GM12878 (cell line): ENCODE data around the gene PRICKLE4. TPM values are rescaled to one million over a fixed set of nuclear protein-coding genes. Genes with fewer than 3 reads are reported as not detected.

Experiments used
- NR2C1 ChIP-seq: fragments of 450-650 bp; IDR thresholded peaks from 2 replicates; pipeline ENCODE4 v1.6.1; 2017; ENCODE audit warnings: antibody characterized with exemption, mild to moderate bottlenecking, moderate library complexity
- SIX5 ChIP-seq: IDR thresholded peaks from 2 replicates; pipeline ENCODE4 v1.6.1; 2011; ENCODE audit warnings: mild to moderate bottlenecking, low read depth, low read length, moderate library complexity; ENCODE audit not compliant: severe bottlenecking
- ZBED1 ChIP-seq: IDR thresholded peaks from 2 replicates; pipeline ENCODE4 v1.6.1; 2016; ENCODE audit warnings: borderline replicate concordance
- polyA plus RNA-seq, 11 experiments: library from polyadenylated mRNA; depleted of rRNA in 4 of 11; unstranded in 6 of 11; stranded (reverse) in 5 of 11; fragments of >200 nt; fragmentation: Nextera tagmentation in 4 of 11; fragmentation: Illumina TruSeq in 1 of 11; extraction: Ambion mirVana in 4 of 11; extraction: Trizol in 1 of 11; gene quantifications; 1 replicate in 1 of 11; 2 replicates in 10 of 11; pipeline versions ENCODE4 v1.2.1 to v1.2.3, GENCODE V29; 2011 to 2016; ENCODE audit warnings: inconsistent platforms in 2 of 11, missing spikeins in 2 of 11, low read depth in 1 of 11
- total RNA-seq, 4 experiments: library from RNA; depleted of rRNA in 3 of 4; stranded (reverse); fragments of >200 nt in 3 of 4; fragmentation: Illumina TruSeq in 1 of 4; extraction: Trizol in 1 of 4; gene quantifications; 2 replicates each; pipeline versions ENCODE4 v1.2.1 to v1.2.3, GENCODE V29; 2013 to 2021
- TF ChIP-seq, protein P1 (sequence below): fragments of 450-650 bp; IDR thresholded peaks from 2 replicates; pipeline ENCODE4 v1.6.1; 2016; ENCODE audit warnings: mild to moderate bottlenecking, moderate library complexity, borderline replicate concordance
- TF ChIP-seq, protein P2 (sequence below): IDR thresholded peaks from 2 replicates; pipeline ENCODE4 v1.6.1; 2012; ENCODE audit warnings: low read depth, low read length, improper control_type of control experiment

Gene PRICKLE4
- total and polyA plus RNA-seq, 10 of the 15 experiments (the other 5 are each of a cell fraction or from before 2014, with no cell fraction given): 0.33 to 0.85 (median 0.35) TPM; not detected in 7

DNA sequence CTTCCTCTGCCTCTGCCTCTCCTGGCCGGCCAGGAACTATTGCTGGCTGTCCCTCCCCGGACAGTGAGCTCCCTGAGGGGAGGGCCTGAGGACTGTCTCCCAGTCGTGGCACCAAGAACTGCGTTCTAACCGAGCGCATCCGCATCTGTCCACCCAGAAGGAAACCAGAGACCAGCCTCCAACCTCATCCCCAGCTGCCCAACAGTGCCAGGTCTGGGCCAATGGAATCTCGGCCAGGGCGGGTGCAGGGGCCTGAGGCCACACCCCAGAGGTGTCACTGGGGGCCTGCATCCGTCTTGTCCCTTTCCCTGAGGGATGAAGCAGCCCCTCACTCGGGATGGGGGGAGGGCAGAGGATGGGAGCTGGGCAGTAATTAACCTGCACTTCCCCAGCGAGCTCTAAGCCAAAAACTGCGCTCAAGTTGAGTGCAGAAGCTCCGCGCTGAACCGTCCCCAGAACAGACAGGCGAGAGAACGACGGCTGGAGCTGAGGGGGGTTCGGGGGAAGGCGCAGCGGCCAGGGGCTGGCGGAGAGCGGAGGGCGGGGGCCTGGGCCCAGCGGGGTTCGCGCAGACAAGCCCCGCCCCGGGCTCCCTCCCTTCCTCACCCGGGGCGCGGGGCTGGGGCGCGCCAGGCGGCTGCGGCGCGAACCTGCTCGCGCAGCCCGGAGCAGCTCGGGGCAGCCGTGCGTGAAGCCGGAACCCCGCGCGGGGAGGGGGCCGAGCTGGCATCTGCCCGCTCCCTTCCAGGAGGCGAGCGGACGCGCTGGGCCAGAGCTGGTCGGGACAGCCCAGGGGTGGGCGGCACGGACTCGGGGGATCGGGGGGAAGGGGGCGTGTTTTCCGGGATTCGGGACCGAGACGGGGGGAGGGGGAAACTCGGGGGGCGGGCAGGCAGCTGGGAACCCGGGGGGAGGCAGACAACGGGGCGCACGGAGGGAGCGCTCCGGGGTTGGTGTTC, 46.6 kb upstream of the PRICKLE4 start (continued):
- TF ChIP-seq, protein P1, sequence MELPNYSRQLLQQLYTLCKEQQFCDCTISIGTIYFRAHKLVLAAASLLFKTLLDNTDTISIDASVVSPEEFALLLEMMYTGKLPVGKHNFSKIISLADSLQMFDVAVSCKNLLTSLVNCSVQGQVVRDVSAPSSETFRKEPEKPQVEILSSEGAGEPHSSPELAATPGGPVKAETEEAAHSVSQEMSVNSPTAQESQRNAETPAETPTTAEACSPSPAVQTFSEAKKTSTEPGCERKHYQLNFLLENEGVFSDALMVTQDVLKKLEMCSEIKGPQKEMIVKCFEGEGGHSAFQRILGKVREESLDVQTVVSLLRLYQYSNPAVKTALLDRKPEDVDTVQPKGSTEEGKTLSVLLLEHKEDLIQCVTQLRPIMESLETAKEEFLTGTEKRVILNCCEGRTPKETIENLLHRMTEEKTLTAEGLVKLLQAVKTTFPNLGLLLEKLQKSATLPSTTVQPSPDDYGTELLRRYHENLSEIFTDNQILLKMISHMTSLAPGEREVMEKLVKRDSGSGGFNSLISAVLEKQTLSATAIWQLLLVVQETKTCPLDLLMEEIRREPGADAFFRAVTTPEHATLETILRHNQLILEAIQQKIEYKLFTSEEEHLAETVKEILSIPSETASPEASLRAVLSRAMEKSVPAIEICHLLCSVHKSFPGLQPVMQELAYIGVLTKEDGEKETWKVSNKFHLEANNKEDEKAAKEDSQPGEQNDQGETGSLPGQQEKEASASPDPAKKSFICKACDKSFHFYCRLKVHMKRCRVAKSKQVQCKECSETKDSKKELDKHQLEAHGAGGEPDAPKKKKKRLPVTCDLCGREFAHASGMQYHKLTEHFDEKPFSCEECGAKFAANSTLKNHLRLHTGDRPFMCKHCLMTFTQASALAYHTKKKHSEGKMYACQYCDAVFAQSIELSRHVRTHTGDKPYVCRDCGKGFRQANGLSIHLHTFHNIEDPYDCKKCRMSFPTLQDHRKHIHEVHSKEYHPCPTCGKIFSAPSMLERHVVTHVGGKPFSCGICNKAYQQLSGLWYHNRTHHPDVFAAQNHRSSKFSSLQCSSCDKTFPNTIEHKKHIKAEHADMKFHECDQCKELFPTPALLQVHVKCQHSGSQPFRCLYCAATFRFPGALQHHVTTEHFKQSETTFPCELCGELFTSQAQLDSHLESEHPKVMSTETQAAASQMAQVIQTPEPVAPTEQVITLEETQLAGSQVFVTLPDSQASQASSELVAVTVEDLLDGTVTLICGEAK: no peak
- TF ChIP-seq ZBED1 (no peak), SIX5 (no peak), NR2C1 (0 out of 2 replicates have a peak, but pooled peaks have one; percentile 22)
- TF ChIP-seq, protein P2, sequence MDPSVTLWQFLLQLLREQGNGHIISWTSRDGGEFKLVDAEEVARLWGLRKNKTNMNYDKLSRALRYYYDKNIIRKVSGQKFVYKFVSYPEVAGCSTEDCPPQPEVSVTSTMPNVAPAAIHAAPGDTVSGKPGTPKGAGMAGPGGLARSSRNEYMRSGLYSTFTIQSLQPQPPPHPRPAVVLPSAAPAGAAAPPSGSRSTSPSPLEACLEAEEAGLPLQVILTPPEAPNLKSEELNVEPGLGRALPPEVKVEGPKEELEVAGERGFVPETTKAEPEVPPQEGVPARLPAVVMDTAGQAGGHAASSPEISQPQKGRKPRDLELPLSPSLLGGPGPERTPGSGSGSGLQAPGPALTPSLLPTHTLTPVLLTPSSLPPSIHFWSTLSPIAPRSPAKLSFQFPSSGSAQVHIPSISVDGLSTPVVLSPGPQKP: 0 out of 2 replicates have a peak, but pooled peaks have one; percentile 26
